IMR-90 (cell line): ENCODE data around the gene RASGRP2. TPM values are rescaled to one million over a fixed set of nuclear protein-coding genes. Genes with fewer than 3 reads are reported as not detected.

Source experiments
- ATAC-seq: fragments of 200-7000 bp; cut with Tn5 transposase; 2 replicates; pipeline ENCODE4 v1.9.1; 2020; ENCODE audit warnings: low read depth, mild to moderate bottlenecking, moderate library complexity
- BruUV-seq: library from RNA; stranded (reverse); fragments of 400-500 nt; replicated peaks from 2 replicates; lab custom pipeline; 2021; lab: Mats Ljungman, UMichigan
- CTCF ChIA-PET: fragments of 300-600 bp; formaldehyde crosslinking; extraction: SDS; loops from one replicate; lab custom pipeline; 2021; ENCODE audit warnings: antibody characterized with exemption; lab: Yijun Ruan, JAX
- POLR2A ChIA-PET: fragments of 300-600 bp; sonication (Branson Sonifier 250); formaldehyde crosslinking; loops from one replicate; lab custom pipeline; 2022; ENCODE audit warnings: antibody characterized with exemption; ENCODE audit not compliant: unreplicated experiment; lab: Charles Lee
- DNase-seq: peaks from one replicate; pipeline ENCODE4 v3.0.0; 2013
- H2AFZ ChIP-seq: replicated peaks from 2 replicates; pipeline ENCODE3; 2013; ENCODE audit warnings: low read length, mild to moderate bottlenecking; ENCODE audit not compliant: poor library complexity
- H2AK5ac ChIP-seq: 2 replicates; pipeline ENCODE4 v1.6.1; 2013; ENCODE audit warnings: low read depth, low read length, inconsistent platforms
- H2AK9ac ChIP-seq: replicated peaks from 2 replicates; pipeline ENCODE3; 2013; ENCODE audit warnings: mild to moderate bottlenecking, low read depth, low read length, moderate library complexity; ENCODE audit not compliant: poor library complexity
- H2BK120ac ChIP-seq: 2 replicates; pipeline ENCODE4 v1.6.1; 2013; ENCODE audit warnings: low read depth, low read length, inconsistent platforms
- H2BK15ac ChIP-seq: 3 replicates; pipeline ENCODE4 v1.6.1; 2013; ENCODE audit warnings: low read depth, low read length, inconsistent platforms
- H2BK20ac ChIP-seq: 2 replicates; pipeline ENCODE4 v1.6.1; 2013; ENCODE audit warnings: low read depth, mild to moderate bottlenecking, inconsistent platforms, low read length, moderate library complexity
- H2BK5ac ChIP-seq: 2 replicates; pipeline ENCODE4 v1.6.1; 2013; ENCODE audit warnings: mild to moderate bottlenecking, low read depth, low read length, inconsistent platforms; ENCODE audit not compliant: poor library complexity, severe bottlenecking
- H3K14ac ChIP-seq: replicated peaks from 2 replicates; pipeline ENCODE4 v1.6.1; 2013; ENCODE audit warnings: low read depth, low read length, inconsistent platforms
- H3K18ac ChIP-seq: 2 replicates; pipeline ENCODE4 v1.6.1; 2013; ENCODE audit warnings: low read depth, low read length, control low read depth
- H3K23ac ChIP-seq: 2 replicates; pipeline ENCODE4 v1.6.1; 2013; ENCODE audit warnings: low read depth, low read length, inconsistent platforms
- H3K27ac ChIP-seq: 2 replicates; pipeline ENCODE4 v1.5.1; 2013; ENCODE audit warnings: mild to moderate bottlenecking, control low read depth, low read length; ENCODE audit not compliant: insufficient read depth
- H3K27me3 ChIP-seq: 2 replicates; pipeline ENCODE4 v1.6.1; 2013; ENCODE audit warnings: low read length; ENCODE audit not compliant: control insufficient read depth, insufficient read depth
- H3K36me3 ChIP-seq: 2 replicates; pipeline ENCODE4 v1.6.1; 2013; ENCODE audit warnings: low read length, mixed read lengths; ENCODE audit not compliant: control insufficient read depth, insufficient read depth
- H3K4ac ChIP-seq: 2 replicates; pipeline ENCODE4 v1.6.1; 2013; ENCODE audit warnings: low read depth, low read length, inconsistent platforms
- H3K4me1 ChIP-seq: 2 replicates; pipeline ENCODE4 v1.6.1; 2013; ENCODE audit warnings: low read length, mixed read lengths; ENCODE audit not compliant: control insufficient read depth, insufficient read depth
- H3K4me2 ChIP-seq: 2 replicates; pipeline ENCODE4 v1.6.1; 2013; ENCODE audit warnings: low read depth, mild to moderate bottlenecking, control low read depth, low read length, moderate library complexity
- H3K4me3 ChIP-seq: 2 replicates; pipeline ENCODE4 v1.5.1; 2013; ENCODE audit warnings: low read depth, mild to moderate bottlenecking, control low read depth, low read length, moderate library complexity; ENCODE audit not compliant: insufficient read depth
- H3K56ac ChIP-seq: 2 replicates; pipeline ENCODE4 v1.6.1; 2013; ENCODE audit warnings: low read length, inconsistent platforms; ENCODE audit not compliant: insufficient read depth; ENCODE audit errors: extremely low read depth
- H3K79me1 ChIP-seq, 2 experiments: 2 replicates each; pipeline ENCODE4 v1.6.1; 2013; ENCODE audit warnings: low read length in 2 of 2, inconsistent platforms in 1 of 2, low read depth in 1 of 2
- H3K9ac ChIP-seq: 2 replicates; pipeline ENCODE4 v1.6.1; 2013; ENCODE audit warnings: low read depth, low read length, control low read depth
- H3K9me1 ChIP-seq: 2 replicates; pipeline ENCODE4 v1.6.1; 2013; ENCODE audit warnings: low read length, inconsistent platforms; ENCODE audit not compliant: insufficient read depth
- H3K9me3 ChIP-seq: 2 replicates; pipeline ENCODE4 v1.6.1; 2013; ENCODE audit warnings: low read length; ENCODE audit not compliant: control insufficient read depth, insufficient read depth
- H4K20me1 ChIP-seq: 2 replicates; pipeline ENCODE4 v1.6.1; 2013; ENCODE audit warnings: low read length, inconsistent platforms; ENCODE audit not compliant: insufficient read depth
- H4K5ac ChIP-seq: 2 replicates; pipeline ENCODE4 v1.6.1; 2013; ENCODE audit warnings: mild to moderate bottlenecking, low read depth, low read length, control low read depth
- H4K8ac ChIP-seq, 2 experiments: 2 replicates each; pipeline ENCODE4 v1.6.1; 2013; ENCODE audit warnings: low read depth in 2 of 2, low read length in 2 of 2, control low read depth in 1 of 2, inconsistent platforms in 1 of 2
- H4K91ac ChIP-seq: 2 replicates; pipeline ENCODE4 v1.6.1; 2013; ENCODE audit warnings: low read depth, low read length, inconsistent platforms; ENCODE audit not compliant: insufficient read depth
- BHLHE40 ChIP-seq: fragments of 150-350 bp; IDR thresholded peaks from 2 replicates; pipeline ENCODE4 v1.6.1; 2016; ENCODE audit warnings: mild to moderate bottlenecking, low read depth, low read length
- NFE2L2 ChIP-seq: fragments of 150-350 bp; IDR thresholded peaks from 2 replicates; pipeline ENCODE4 v1.6.1; 2016; ENCODE audit warnings: low read depth, mild to moderate bottlenecking, low read length
- RFX5 ChIP-seq: IDR thresholded peaks from 2 replicates; pipeline ENCODE4 v1.8.0; 2012; ENCODE audit warnings: low read depth, mild to moderate bottlenecking, low read length, moderate library complexity
- WGBS, 2 experiments: methylation state at CpG; one replicate each; pipeline versions ENCODE4 v1.1.5 to v1.1.7; 2013; ENCODE audit warnings: missing lambda C conversion rate in 2 of 2; ENCODE audit not compliant: insufficient read length in 1 of 2; ENCODE audit errors: extremely low coverage in 2 of 2; 5-methylcytosine and 5-hydroxymethylcytosine counted together
- dilution Hi-C: fragments of 300-500 bp; cut with HindIII; formaldehyde crosslinking; loops from one replicate; pipeline ENCODE4 v1.14.3; 2018; ENCODE audit warnings: low sequenced_read_pairs; ENCODE audit not compliant: unreplicated experiment
- in situ Hi-C: fragments of 300-500 bp; cut with MboI; formaldehyde crosslinking; loops from 3 replicates; pipeline ENCODE4 v1.14.3; 2019; ENCODE audit warnings: low sequenced_read_pairs, inconsistent platforms, mixed read lengths
- intact Hi-C: fragments of 100-400 bp; cut with micrococcal nuclease; formaldehyde crosslinking; loops from 2 replicates; pipeline ENCODE4 v1.10.0; 2022
- polyA plus RNA-seq, 3 experiments: library from polyadenylated mRNA; depleted of rRNA; stranded (reverse); fragments of >200 nt; gene quantifications; 2 replicates each; pipeline ENCODE4 v1.2.3, GENCODE V29; 2012; ENCODE audit warnings: low replicate concordance in 1 of 3
- total RNA-seq: library from RNA; depleted of rRNA; stranded (reverse); fragments of >200 nt; gene quantifications from 2 replicates; pipeline ENCODE4 v1.2.3, GENCODE V29; 2012

Gene RASGRP2
- total and polyA plus RNA-seq, 2 of the 4 experiments (the other 2 are of a cell fraction) = 1.2 TPM; not detected in 1

DNA sequence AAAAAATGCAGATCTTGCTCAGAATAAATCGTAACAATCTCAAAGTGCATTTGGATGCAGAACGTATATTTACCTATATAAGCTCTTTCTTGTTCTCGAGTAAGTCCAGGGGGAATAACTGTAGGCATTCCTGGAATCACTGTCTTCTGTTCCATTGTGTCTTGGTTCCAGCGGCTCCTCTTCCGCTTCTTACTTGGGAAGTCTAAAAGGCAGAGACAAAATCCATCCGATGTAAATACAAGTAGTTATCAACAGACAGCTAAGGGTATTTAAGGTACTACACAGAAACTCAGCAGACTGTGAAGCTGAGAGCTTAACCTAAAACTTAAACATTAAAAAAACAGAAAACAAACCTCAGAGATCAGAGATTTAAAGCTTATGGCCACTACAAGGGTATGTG, 32.5 kb upstream of the RASGRP2 start:
- H3K9me1 ChIP-seq = no peaks in the 10 kb centered on the region; the same call in 1 of the 2 replicates
- peaks cover 56% of the 10 kb centered on the region for H4K20me1 ChIP-seq
- no peak overlapping the region for H3K4ac ChIP-seq
- H3K27me3 ChIP-seq = no peaks in the 10 kb centered on the region
- H3K9ac ChIP-seq = peak overlapping the region; percentile 78; the same call in 1 of the 2 replicates
- dilution Hi-C loops (no loop called here), in situ Hi-C loops (no loop called here), intact Hi-C loops (no loop called here)
- H3K14ac ChIP-seq = no peak overlapping the region
- H2AK9ac ChIP-seq = no peak overlapping the region
- H3K4me3 ChIP-seq = no peak overlapping the region
- WGBS, 2 experiments = 78% methylated on average over 4 of the region's 6 CpGs; no CpG with 5 or more reads in 1 of the 2 experiments
- H3K23ac ChIP-seq = peak overlapping the region; percentile 48; the same call in 1 of the 2 replicates
- ChIA-PET CTCF (interaction anchor here (1.4 kb wide), 1 partner anchor 13 kb away, joined by 3 read pairs; no protein-coding TSS in a partner anchor), POLR2A (no interaction called here)
- H2AFZ ChIP-seq = no peak overlapping the region
- H2BK120ac ChIP-seq = no peak overlapping the region
- no peak overlapping the region for H2AK5ac ChIP-seq
- H4K5ac ChIP-seq = no peak overlapping the region
- no peak overlapping the region for H3K18ac ChIP-seq
- H3K27ac ChIP-seq = no peak overlapping the region
- no peak overlapping the region for H3K56ac ChIP-seq
- peaks cover 21 to 59% of the 10 kb centered on the region in 2 experiments for H3K79me1 ChIP-seq
- H4K8ac ChIP-seq = no peak overlapping the region
- no peak overlapping the region for H4K91ac ChIP-seq
- no peak for DNase-seq
- no peak overlapping the region for H2BK20ac ChIP-seq
- BruUV-seq = no TSS peak
- no peak for ATAC-seq
- TF ChIP-seq NFE2L2 (no peak), RFX5 (no peak), BHLHE40 (no peak)
- H3K36me3 ChIP-seq = peaks cover 37% of the 10 kb centered on the region
- no peak overlapping the region for H2BK15ac ChIP-seq
- H3K4me2 ChIP-seq = peak overlapping the region; percentile 98; the same call in 1 of the 2 replicates
- H3K9me3 ChIP-seq = no peaks in the 10 kb centered on the region
- H3K4me1 ChIP-seq = peaks cover 2% of the 10 kb centered on the region
- H2BK5ac ChIP-seq = no peak overlapping the region
